ENCODE results near the gene GRK4. TPM values are rescaled to one million over a fixed set of nuclear protein-coding genes. Genes with fewer than 3 reads are reported as not detected.

The GRK4 gene
- total and polyA plus RNA-seq, 4 donors = 1.0 to 2.2 (median 1.8) TPM

DNA sequence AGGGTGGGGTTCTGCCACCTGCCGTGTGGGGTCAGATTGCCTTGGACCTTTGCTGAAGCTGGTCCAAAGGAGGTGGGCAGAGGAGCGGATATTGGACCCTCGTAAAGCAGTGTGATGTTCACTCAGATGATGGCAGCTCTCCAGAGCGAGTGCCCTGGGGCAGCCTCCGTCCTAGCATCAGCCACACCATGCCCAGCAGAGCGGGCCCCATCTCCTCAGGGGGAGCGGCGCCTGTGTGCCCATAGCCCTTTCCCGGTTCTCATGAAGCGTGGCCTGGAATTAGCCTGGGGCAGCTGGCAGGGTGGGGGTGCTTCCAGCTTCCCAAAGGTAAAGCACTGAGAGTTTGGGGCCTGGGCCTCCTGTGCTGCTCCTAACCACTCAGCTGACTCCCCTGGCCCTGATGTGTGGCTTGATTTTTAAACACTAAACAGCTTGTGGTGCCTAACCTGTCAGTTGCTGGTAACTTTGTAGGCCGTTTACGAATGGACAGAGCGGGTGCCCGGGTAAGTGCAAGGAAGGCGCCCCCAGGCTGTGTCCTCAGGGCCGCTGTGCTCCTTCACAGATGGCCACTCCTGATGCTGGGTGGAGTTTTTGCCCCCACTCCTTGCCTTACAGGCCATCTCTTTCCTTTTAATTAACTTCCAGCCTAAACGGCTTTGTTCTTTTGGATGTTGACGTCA, 36.2 kb upstream of the GRK4 start:
- Histone ChIP-seq H3K9me3 (ENCODE audit: control insufficient read depth in 4 of 4, low read length in 3 of 4) (no peaks in the 10 kb centered on the region), H3K27ac (ENCODE audit: low read depth in 1 of 2, low read length in 2 of 2) (no peak overlapping the region), H3K9ac (ENCODE audit: low read depth in 1 of 2, low read length in 2 of 2) (no peak overlapping the region), H3K36me3 (ENCODE audit: control insufficient read depth in 4 of 4, insufficient read depth in 3 of 4, low read depth in 1 of 4, low read length in 3 of 4) (peaks cover 14 to 38% (median 24%) of the 10 kb centered on the region in 4 donors), H3K4me3 (ENCODE audit: low read depth in 1 of 3, low read length in 3 of 3) (no peak overlapping the region), H3K4me1 (ENCODE audit: control insufficient read depth in 4 of 4, insufficient read depth in 4 of 4, low read length in 3 of 4) (peaks cover 0 to 19% (median 11%) of the 10 kb centered on the region in 4 donors), H3K27me3 (ENCODE audit: control insufficient read depth in 4 of 4, insufficient read depth in 4 of 4, low read length in 3 of 4) (no peaks in the 10 kb centered on the region)
- 97% methylated on average over 18 of the region's 18 CpGs for WGBS
- no peak for DNase-seq (ENCODE audit: low spot score)
- TF ChIP-seq JUND (IDR thresholded peaks at IDR 0.05) = no peak
- TF ChIP-seq, protein P1, sequence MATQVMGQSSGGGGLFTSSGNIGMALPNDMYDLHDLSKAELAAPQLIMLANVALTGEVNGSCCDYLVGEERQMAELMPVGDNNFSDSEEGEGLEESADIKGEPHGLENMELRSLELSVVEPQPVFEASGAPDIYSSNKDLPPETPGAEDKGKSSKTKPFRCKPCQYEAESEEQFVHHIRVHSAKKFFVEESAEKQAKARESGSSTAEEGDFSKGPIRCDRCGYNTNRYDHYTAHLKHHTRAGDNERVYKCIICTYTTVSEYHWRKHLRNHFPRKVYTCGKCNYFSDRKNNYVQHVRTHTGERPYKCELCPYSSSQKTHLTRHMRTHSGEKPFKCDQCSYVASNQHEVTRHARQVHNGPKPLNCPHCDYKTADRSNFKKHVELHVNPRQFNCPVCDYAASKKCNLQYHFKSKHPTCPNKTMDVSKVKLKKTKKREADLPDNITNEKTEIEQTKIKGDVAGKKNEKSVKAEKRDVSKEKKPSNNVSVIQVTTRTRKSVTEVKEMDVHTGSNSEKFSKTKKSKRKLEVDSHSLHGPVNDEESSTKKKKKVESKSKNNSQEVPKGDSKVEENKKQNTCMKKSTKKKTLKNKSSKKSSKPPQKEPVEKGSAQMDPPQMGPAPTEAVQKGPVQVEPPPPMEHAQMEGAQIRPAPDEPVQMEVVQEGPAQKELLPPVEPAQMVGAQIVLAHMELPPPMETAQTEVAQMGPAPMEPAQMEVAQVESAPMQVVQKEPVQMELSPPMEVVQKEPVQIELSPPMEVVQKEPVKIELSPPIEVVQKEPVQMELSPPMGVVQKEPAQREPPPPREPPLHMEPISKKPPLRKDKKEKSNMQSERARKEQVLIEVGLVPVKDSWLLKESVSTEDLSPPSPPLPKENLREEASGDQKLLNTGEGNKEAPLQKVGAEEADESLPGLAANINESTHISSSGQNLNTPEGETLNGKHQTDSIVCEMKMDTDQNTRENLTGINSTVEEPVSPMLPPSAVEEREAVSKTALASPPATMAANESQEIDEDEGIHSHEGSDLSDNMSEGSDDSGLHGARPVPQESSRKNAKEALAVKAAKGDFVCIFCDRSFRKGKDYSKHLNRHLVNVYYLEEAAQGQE (IDR thresholded peaks at IDR 0.05) = no peak
- no peak for TF ChIP-seq FOXA1 (IDR thresholded peaks at IDR 0.05)
- no peak for TF ChIP-seq FOXA2 (IDR thresholded peaks at IDR 0.05)
- TF ChIP-seq, protein P2, sequence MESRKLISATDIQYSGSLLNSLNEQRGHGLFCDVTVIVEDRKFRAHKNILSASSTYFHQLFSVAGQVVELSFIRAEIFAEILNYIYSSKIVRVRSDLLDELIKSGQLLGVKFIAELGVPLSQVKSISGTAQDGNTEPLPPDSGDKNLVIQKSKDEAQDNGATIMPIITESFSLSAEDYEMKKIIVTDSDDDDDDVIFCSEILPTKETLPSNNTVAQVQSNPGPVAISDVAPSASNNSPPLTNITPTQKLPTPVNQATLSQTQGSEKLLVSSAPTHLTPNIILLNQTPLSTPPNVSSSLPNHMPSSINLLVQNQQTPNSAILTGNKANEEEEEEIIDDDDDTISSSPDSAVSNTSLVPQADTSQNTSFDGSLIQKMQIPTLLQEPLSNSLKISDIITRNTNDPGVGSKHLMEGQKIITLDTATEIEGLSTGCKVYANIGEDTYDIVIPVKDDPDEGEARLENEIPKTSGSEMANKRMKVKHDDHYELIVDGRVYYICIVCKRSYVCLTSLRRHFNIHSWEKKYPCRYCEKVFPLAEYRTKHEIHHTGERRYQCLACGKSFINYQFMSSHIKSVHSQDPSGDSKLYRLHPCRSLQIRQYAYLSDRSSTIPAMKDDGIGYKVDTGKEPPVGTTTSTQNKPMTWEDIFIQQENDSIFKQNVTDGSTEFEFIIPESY (IDR thresholded peaks at IDR 0.05) = no peak
- TF ChIP-seq, protein P3, sequence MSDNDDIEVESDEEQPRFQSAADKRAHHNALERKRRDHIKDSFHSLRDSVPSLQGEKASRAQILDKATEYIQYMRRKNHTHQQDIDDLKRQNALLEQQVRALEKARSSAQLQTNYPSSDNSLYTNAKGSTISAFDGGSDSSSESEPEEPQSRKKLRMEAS (IDR thresholded peaks at IDR 0.05) = no peak
- no peak for TF ChIP-seq RAD21 (IDR thresholded peaks at IDR 0.05)
- no peak for TF ChIP-seq GABPA (IDR thresholded peaks at IDR 0.05 in 1 of 2, conservative IDR thresholded peaks at IDR 0.05 in 1 of 2)
- TF ChIP-seq, protein P4, sequence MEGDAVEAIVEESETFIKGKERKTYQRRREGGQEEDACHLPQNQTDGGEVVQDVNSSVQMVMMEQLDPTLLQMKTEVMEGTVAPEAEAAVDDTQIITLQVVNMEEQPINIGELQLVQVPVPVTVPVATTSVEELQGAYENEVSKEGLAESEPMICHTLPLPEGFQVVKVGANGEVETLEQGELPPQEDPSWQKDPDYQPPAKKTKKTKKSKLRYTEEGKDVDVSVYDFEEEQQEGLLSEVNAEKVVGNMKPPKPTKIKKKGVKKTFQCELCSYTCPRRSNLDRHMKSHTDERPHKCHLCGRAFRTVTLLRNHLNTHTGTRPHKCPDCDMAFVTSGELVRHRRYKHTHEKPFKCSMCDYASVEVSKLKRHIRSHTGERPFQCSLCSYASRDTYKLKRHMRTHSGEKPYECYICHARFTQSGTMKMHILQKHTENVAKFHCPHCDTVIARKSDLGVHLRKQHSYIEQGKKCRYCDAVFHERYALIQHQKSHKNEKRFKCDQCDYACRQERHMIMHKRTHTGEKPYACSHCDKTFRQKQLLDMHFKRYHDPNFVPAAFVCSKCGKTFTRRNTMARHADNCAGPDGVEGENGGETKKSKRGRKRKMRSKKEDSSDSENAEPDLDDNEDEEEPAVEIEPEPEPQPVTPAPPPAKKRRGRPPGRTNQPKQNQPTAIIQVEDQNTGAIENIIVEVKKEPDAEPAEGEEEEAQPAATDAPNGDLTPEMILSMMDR (IDR thresholded peaks at IDR 0.05; ENCODE audit: low read depth, low read length, missing input control) = no peak
- TF ChIP-seq HNF4G (IDR thresholded peaks at IDR 0.05) = no peak
- TF ChIP-seq NR2F2 (IDR thresholded peaks at IDR 0.05) = no peak
- no peak for TF ChIP-seq EGR1 (IDR thresholded peaks at IDR 0.05; ENCODE audit: low read depth in 2 of 2)
- TF ChIP-seq HNF4A (conservative IDR thresholded peaks at IDR 0.05) = no peak
- TF ChIP-seq, protein P5, sequence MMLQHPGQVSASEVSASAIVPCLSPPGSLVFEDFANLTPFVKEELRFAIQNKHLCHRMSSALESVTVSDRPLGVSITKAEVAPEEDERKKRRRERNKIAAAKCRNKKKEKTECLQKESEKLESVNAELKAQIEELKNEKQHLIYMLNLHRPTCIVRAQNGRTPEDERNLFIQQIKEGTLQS (IDR thresholded peaks at IDR 0.05) = no peak
- TF ChIP-seq RXRA (IDR thresholded peaks at IDR 0.05) = no peak
- no peak for TF ChIP-seq YY1 (IDR thresholded peaks at IDR 0.05)
- TF ChIP-seq TAF1 (conservative IDR thresholded peaks at IDR 0.05) = no peak
- TF ChIP-seq SP1 (IDR thresholded peaks at IDR 0.05) = no peak

Data from liver (tissue), 9 donors.